ENCODE data around the gene MICAL2.

- TF ChIP-seq POLR2A (IDR thresholded peaks at IDR 0.05) (no peak), CTCF (IDR thresholded peaks at IDR 0.05 in 4 of 5, conservative IDR thresholded peaks at IDR 0.05 in 1 of 5) (no peak)
Measured at GRCh38 chr11:12298610-12299009, 188.2 kb downstream of the MICAL2 start.

Data from gastrocnemius medialis (tissue), 4 donors.